Right lobe of liver (tissue), 6 donors: ENCODE results near the gene C6orf62. TPM values are rescaled to one million over a fixed set of nuclear protein-coding genes. Genes with fewer than 3 reads are reported as not detected.

Experiments
- ATAC-seq, 4 donors: fragments of 200-7000 bp; cut with Tn5 transposase; one replicate each; pipeline ENCODE4 v1.9.1; 2020; ENCODE audit warnings: mild to moderate bottlenecking in 4 of 4, moderate library complexity in 4 of 4
- DNase-seq, 3 donors: peaks; one replicate each; pipeline ENCODE4 v3.0.0-alpha.2; 2020
- H3K27ac ChIP-seq, 3 donors: fragments of 200-600 bp; one replicate each; pipeline ENCODE4 v1.8.0; 2022
- H3K27me3 ChIP-seq, 2 donors: fragments of 200-600 bp; one replicate each; pipeline ENCODE4 v1.8.0; 2022
- H3K36me3 ChIP-seq, 4 donors: fragments of 200-600 bp; sonication (generic) in 1 of 4; one replicate each; pipeline versions ENCODE4 v1.5.1 to v1.8.0; 2017 to 2022; ENCODE audit warnings: control low read depth in 1 of 4
- H3K4me1 ChIP-seq, 4 donors: fragments of 200-600 bp; sonication (generic) in 1 of 4; one replicate each; pipeline versions ENCODE4 v1.5.1 to v1.8.0; 2017 to 2022; ENCODE audit warnings: control low read depth in 1 of 4
- H3K4me3 ChIP-seq, 3 donors: fragments of 200-600 bp; one replicate each; pipeline ENCODE4 v1.8.0; 2022
- H3K9me3 ChIP-seq, 4 donors: fragments of 200-600 bp; sonication (generic) in 1 of 4; one replicate each; pipeline versions ENCODE4 v1.5.1 to v1.8.0; 2017 to 2022; ENCODE audit warnings: control low read depth in 1 of 4
- CTCF ChIP-seq, 4 donors: fragments of 200-600 bp in 3 of 4; fragments of 450-650 bp in 1 of 4; IDR thresholded peaks; one replicate each; pipeline versions ENCODE4 v1.5.1 to v1.8.0; 2016 to 2022; ENCODE audit warnings: antibody characterized with exemption in 4 of 4, mild to moderate bottlenecking in 2 of 4
- POLR2A ChIP-seq: fragments of 450-650 bp; IDR thresholded peaks from one replicate; pipeline ENCODE4 v1.6.1; 2017; ENCODE audit warnings: antibody characterized with exemption, mild to moderate bottlenecking
- WGBS: methylation state at CpG from one replicate; pipeline ENCODE4 v1.1.6; 2018; ENCODE audit warnings: low coverage, low lambda C conversion rate; ENCODE audit not compliant: insufficient coverage; ENCODE audit errors: missing lambda C conversion rate; 5-methylcytosine and 5-hydroxymethylcytosine counted together
- intact Hi-C, 2 donors: fragments of 100-400 bp; cut with DNase I; formaldehyde crosslinking; loops; one replicate each; pipeline versions ENCODE4 v1.11.2 to v1.14.1; 2022
- total RNA-seq, 6 experiments: library from RNA; depleted of rRNA in 2 of 6; stranded (reverse); fragments of >200 nt in 2 of 6; fragmentation: NEBNext Ultra II Directional in 3 of 6; extraction: Animal tissue kit (Norgen Biotek cat#: 25700) in 3 of 6; gene quantifications; one replicate each; pipeline versions ENCODE4 v1.1.0 to v1.2.4, GENCODE V29; 2016 to 2023
- donor health status: DM: no; HTN: yes; CAD: no.
- donor health status: DM: no; HTN: no; CAD: no.
- donor health status: DM: no; HTN: no; CAD: no.
- donor health status: DM: no; HTN: yes; CAD: no.
- donor health status: DM: no; HTN: yes; CAD: no.

C6orf62 gene
- total RNA-seq, 6 experiments from 2014 or later: 31.1 to 58.3 (median 48.7) TPM

GRCh38 chr6:24655215-24655614, 63.7 kb downstream of the C6orf62 start:
- no peak for TF ChIP-seq POLR2A
- TF ChIP-seq CTCF (IDR thresholded peaks at IDR 0.05): no peak
- H3K4me3 ChIP-seq: no peak overlapping the region
- no peaks in the 10 kb centered on the region for H3K9me3 ChIP-seq
- 36% methylated on average over 1 of the region's 1 CpG for WGBS
- no peak for DNase-seq
- no peak overlapping the region for H3K27ac ChIP-seq
- ATAC-seq: no peak
- intact Hi-C loops: no loop called here
- H3K27me3 ChIP-seq: no peaks in the 10 kb centered on the region
- peaks cover 0 to 28% (median 13%) of the 10 kb centered on the region in 4 donors for H3K36me3 ChIP-seq
- H3K4me1 ChIP-seq: no peaks in the 10 kb centered on the region

Other genes starting within 250 kb of the C6orf62 start
- gene GPLD1, start 229.6 kb downstream of the C6orf62 start, total RNA-seq: 10 to 100 TPM; 19.9 to 53.0 (median 38.9) TPM
- 10 to 100 TPM; 24.2 to 71.0 (median 47.2) TPM for gene ALDH5A1, start 224.2 kb downstream of the C6orf62 start, total RNA-seq
- under 1 TPM in 1 of 6 experiments, not detected in 5; 0.02 TPM for gene KIAA0319, start 73.0 kb downstream of the C6orf62 start, total RNA-seq
- gene TDP2, start 52.3 kb downstream of the C6orf62 start, total RNA-seq: 10 to 100 TPM; 20.4 to 33.2 (median 24.0) TPM
- gene ACOT13, start 52.1 kb downstream of the C6orf62 start, total RNA-seq: 10 to 100 TPM; 14.0 to 53.6 (median 43.4) TPM
- 10 to 100 TPM in 2 of 6 experiments, 1 to 10 TPM in 4; 7.7 to 19.0 (median 8.3) TPM for gene GMNN, start 55.8 kb upstream of the C6orf62 start, total RNA-seq
- gene ARMH2, start 79.8 kb upstream of the C6orf62 start, total RNA-seq: not detected
- 1 to 10 TPM; 1.8 to 4.6 (median 3.5) TPM for gene RIPOR2, start 216.8 kb upstream of the C6orf62 start, total RNA-seq